Activated CD4-positive, alpha-beta memory T cell treated with anti-CD3 and anti-CD28 coated beads for 36 hours (primary cell): ENCODE results near the gene KCTD10. TPM values are rescaled to one million over a fixed set of nuclear protein-coding genes. Genes with fewer than 3 reads are reported as not detected.

ENCODE experiments used
- CTCF ChIA-PET: fragments of 350-600 bp; sonication (Branson Sonifier 250); formaldehyde crosslinking; loops from one replicate; lab custom pipeline; 2021; ENCODE audit warnings: antibody characterized with exemption, inconsistent platforms; lab: Charles Lee
- POLR2A ChIA-PET: fragments of 350-600 bp; sonication (Branson Sonifier 250); formaldehyde crosslinking; loops from one replicate; lab custom pipeline; 2021; ENCODE audit warnings: antibody characterized with exemption; lab: Charles Lee
- DNase-seq: peaks from one replicate; pipeline ENCODE4 v3.0.0-alpha.2; 2020
- H3K27ac Mint-ChIP-seq: one replicate; pipeline ENCODE4 v1.8.0; 2021; ENCODE audit warnings: mixed read lengths
- H3K27me3 Mint-ChIP-seq: one replicate; pipeline ENCODE4 v1.8.0; 2021; ENCODE audit warnings: mixed read lengths
- H3K36me3 Mint-ChIP-seq: one replicate; pipeline ENCODE4 v1.8.0; 2021; ENCODE audit warnings: mixed read lengths
- H3K4me1 Mint-ChIP-seq: one replicate; pipeline ENCODE4 v1.8.0; 2021; ENCODE audit warnings: low read depth, mixed read lengths
- H3K4me3 Mint-ChIP-seq: one replicate; pipeline ENCODE4 v1.8.0; 2021; ENCODE audit warnings: mild to moderate bottlenecking, mixed read lengths
- H3K9me3 Mint-ChIP-seq: one replicate; pipeline ENCODE4 v1.8.0; 2021; ENCODE audit warnings: mixed read lengths
- intact Hi-C: fragments of 100-400 bp; cut with micrococcal nuclease; formaldehyde crosslinking; loops from one replicate; pipeline ENCODE4 v1.15.1; 2023
- total RNA-seq, 2 experiments: library from RNA; stranded (reverse); gene quantifications; one replicate each; pipeline ENCODE4 v1.2.3, GENCODE V29; 2021

The KCTD10 gene
- total RNA-seq, 2 experiments from 2014 or later: 36.2 to 40.3 TPM

DNA sequence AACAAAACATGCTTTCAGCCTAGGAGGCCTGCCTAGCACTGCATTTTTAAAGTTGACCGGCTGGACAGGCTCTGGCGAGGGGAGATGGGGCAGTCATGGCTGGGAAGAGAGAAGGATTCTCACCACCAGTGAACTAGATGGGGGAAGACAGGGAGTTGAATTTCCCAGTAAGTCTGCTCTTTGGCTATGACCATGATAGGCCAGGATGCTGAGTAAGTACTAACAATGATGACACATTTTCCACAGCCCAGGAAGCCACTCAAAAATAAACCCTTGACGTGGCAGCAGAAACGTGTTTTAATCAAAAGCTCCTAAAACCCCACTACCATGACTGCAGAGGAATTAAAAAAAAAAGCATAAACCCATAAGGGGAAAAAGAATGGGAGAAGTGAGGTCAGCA, 19.0 kb downstream of the KCTD10 start:
- Mint-ChIP-seq H3K4me1 (peaks cover 17% of the 10 kb centered on the region), H3K9me3 (no peaks in the 10 kb centered on the region), H3K27ac (peak overlapping the region; percentile 69), H3K27me3 (no peaks in the 10 kb centered on the region), H3K4me3 (no peak overlapping the region), H3K36me3 (peaks cover 25% of the 10 kb centered on the region)
- intact Hi-C loops: no loop called here
- peak; percentile 20 for DNase-seq
- POLR2A ChIA-PET: no interaction called here
- CTCF ChIA-PET: interaction anchor here (1.1 to 1.3 kb wide), 2 partner anchors 25 to 27 kb away, joined by 3 to 5 read pairs; no protein-coding TSS in a partner anchor

DNA sequence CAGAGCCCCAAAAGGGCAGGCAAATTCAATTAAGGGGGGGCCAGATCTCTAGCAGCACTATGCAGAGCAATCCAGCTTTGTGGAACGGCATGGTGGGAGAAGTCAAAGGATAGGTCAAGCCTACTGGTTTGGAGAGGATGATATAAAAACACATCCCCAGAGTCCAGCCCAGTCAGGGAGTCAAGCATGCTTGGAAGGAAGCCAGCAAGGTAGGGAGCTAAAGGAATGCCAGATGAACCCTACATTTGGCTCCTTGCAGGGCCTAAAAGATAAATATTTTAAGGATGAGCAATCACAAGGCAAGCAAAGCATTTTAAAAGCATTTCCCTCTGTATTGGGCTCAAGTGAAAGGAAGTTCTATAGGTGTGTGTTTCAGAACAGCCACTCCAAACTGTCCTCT, 21.4 kb downstream of the KCTD10 start:
- intact Hi-C loops: no loop called here
- no peaks in the 10 kb centered on the region for H3K9me3 Mint-ChIP-seq
- ChIA-PET POLR2A (interaction anchor here (0.7 kb wide), 1 partner anchor 69 kb away, joined by 5 read pairs; no protein-coding TSS in a partner anchor), CTCF (no interaction called here)
- no peak overlapping the region for H3K4me3 Mint-ChIP-seq
- DNase-seq: no peak
- no peak overlapping the region for H3K27ac Mint-ChIP-seq
- peaks cover 31% of the 10 kb centered on the region for H3K36me3 Mint-ChIP-seq
- H3K4me1 Mint-ChIP-seq: peaks cover 9% of the 10 kb centered on the region
- no peaks in the 10 kb centered on the region for H3K27me3 Mint-ChIP-seq

DNA sequence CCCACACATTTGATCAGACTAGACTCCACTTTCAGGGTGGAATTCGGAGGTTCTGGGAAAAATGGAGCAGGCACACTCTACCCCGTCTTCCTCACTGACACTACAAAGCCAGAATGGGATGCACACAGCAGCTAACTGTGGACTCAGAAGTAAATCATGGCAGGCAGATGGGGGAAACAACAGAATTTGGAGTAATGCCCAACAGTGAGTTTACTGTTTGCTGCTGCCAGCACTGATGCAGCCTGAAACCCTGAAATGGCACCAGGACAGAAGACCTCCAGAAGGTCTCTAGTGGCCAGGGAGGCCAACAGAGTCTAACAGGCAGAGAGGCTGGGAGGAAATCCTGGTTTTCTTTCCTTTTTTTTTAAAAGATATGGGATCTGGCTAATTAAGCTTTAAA, 24.6 kb downstream of the KCTD10 start:
- H3K27me3 Mint-ChIP-seq: no peaks in the 10 kb centered on the region
- no peak for DNase-seq
- intact Hi-C loops: no loop called here
- no peaks in the 10 kb centered on the region for H3K4me1 Mint-ChIP-seq
- no peak overlapping the region for H3K4me3 Mint-ChIP-seq
- H3K9me3 Mint-ChIP-seq: no peaks in the 10 kb centered on the region
- CTCF ChIA-PET: interaction anchor here (0.8 kb wide), 1 partner anchor 24 kb away, joined by 3 read pairs; no protein-coding TSS in a partner anchor
- H3K27ac Mint-ChIP-seq: no peak overlapping the region
- POLR2A ChIA-PET: no interaction called here
- peaks cover 27% of the 10 kb centered on the region for H3K36me3 Mint-ChIP-seq

DNA sequence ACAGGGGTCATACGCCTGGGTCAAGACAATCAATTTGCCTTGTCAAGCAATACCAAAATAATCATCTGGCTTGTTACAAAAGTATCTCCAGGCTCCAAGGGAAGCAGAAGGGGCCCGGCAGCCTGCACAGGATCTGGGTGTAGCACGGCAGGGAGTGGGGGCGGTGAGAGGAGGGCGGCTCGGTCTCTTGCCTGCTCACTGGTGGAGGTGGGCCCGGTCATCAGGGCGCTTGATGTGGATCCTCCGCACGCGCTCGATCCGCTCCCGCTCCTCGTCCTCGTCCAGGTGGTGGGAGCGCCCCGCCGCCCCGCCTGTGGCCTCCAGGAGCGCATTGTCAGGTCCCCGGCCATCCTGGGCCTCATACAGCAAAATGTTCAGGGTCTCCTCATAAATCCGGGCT, 25.7 kb downstream of the KCTD10 start:
- Mint-ChIP-seq H3K36me3 (peaks cover 20% of the 10 kb centered on the region), H3K27me3 (no peaks in the 10 kb centered on the region), H3K4me1 (no peaks in the 10 kb centered on the region), H3K27ac (no peak overlapping the region), H3K4me3 (no peak overlapping the region), H3K9me3 (no peaks in the 10 kb centered on the region)
- intact Hi-C loops: no loop called here
- CTCF ChIA-PET: interaction anchor here (1.8 kb wide), 1 partner anchor 18 kb away, joined by 8 read pairs; no protein-coding TSS in a partner anchor
- POLR2A ChIA-PET: no interaction called here
- DNase-seq: no peak

DNA sequence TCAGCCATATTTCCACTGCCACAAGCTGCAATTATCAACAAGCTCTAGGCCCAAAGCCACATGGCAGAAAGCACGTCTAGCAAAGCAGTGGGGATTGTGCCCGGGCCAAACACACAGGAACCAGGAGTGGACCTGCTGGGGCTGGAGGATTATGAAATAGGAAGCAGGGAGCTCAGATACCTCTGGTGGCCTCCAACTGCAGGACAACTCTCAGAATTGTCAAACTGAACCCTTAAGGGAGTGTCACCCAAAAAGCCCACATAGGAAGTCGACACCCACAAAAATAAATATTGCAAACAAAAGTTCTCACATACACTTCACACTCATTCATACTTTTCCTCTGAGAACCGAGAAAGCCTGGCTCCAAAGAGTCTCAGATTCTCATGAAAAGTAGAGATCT, 26.1 kb downstream of the KCTD10 start:
- H3K4me3 Mint-ChIP-seq: no peak overlapping the region
- ChIA-PET CTCF (interaction anchor here (1.8 kb wide), 1 partner anchor 18 kb away, joined by 8 read pairs; no protein-coding TSS in a partner anchor), POLR2A (no interaction called here)

DNA sequence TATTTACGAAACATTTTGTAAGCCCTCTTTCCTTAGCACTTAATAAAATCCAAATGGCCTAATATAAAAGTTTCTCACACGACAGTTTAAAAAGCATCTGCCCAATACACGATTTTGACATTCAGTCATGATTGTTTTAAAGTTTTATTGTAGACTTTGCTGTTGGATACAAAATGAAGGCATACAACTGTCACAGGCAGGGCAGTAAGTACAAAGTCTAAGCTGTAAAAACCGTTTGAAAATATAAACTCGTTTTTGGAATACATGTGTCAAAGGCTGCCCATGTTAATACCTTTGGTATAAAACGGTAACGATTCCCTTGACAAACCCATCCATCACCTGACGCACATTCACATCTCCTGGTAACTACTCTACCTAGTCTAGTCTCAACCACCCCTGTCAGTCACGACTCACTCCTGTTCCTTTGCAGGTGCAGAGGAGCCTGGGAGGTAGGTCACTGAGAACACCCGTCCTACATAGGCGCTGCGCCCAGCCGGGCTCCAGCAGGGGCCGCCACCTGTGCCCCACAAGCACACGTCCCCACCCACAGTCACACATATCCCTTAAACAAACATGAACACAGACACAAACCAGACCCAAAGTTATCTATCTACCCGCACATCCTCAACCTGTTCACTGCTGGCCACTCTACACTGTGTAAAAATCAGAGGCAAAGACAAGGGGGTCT, 27.1 kb downstream of the KCTD10 start:
- ChIA-PET POLR2A (no interaction called here), CTCF (interaction anchor here (1.0 to 1.8 kb wide), 2 partner anchors 17 to 148 kb away, joined by 3 to 8 read pairs; no protein-coding TSS in a partner anchor)
- intact Hi-C loops: no loop called here
- Mint-ChIP-seq H3K27ac (no peak overlapping the region), H3K9me3 (no peaks in the 10 kb centered on the region), H3K27me3 (no peaks in the 10 kb centered on the region), H3K4me3 (no peak overlapping the region), H3K36me3 (peaks cover 19% of the 10 kb centered on the region), H3K4me1 (no peaks in the 10 kb centered on the region)
- DNase-seq: no peak

More for the DNA sequence above, 26.1 kb downstream of the KCTD10 start:
- peaks cover 22% of the 10 kb centered on the region for H3K36me3 Mint-ChIP-seq
- H3K4me1 Mint-ChIP-seq: no peaks in the 10 kb centered on the region
- no peak overlapping the region for H3K27ac Mint-ChIP-seq
- no peaks in the 10 kb centered on the region for H3K27me3 Mint-ChIP-seq
- no peak for DNase-seq
- no peaks in the 10 kb centered on the region for H3K9me3 Mint-ChIP-seq
- intact Hi-C loops: no loop called here

DNA sequence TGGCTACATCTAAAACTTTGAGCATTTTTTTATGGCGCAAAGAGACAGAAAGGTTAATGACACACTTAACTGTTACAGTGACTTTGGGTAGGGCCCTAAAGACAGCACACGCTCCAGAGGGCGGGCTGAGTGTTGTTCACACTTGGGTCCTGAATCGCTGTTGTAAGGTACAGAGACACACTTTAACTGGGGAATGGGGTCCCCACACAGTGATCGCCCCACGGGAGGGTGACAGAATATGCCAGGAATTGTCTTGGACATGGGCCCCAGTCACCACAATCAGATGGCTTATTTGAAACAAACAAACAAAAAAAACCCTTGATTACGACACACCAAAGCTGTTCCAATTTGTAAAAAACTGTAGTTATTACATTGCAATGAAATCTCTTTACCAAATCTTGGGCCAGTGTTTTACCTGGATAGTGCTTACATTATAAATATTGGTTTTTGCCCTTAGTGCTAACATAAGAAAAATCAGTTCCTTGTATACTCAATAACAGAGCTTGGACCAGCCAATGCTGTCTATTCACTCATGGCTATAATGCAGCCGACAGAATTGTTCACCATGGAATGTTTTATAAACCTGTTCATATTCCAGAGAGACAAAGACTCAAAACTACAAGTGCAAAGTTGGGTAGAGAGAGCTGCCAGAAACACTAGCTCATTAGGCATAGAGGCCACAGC, 28.3 kb downstream of the KCTD10 start:
- ChIA-PET POLR2A (no interaction called here), CTCF (interaction anchor here (1.0 to 1.2 kb wide), 3 partner anchors 15 to 147 kb away, joined by 3 to 6 read pairs (median 5); no protein-coding TSS in a partner anchor)
- intact Hi-C loops: no loop called here
- no peaks in the 10 kb centered on the region for H3K27me3 Mint-ChIP-seq
- H3K27ac Mint-ChIP-seq: no peak overlapping the region
- H3K36me3 Mint-ChIP-seq: peaks cover 16% of the 10 kb centered on the region
- no peaks in the 10 kb centered on the region for H3K4me1 Mint-ChIP-seq
- H3K9me3 Mint-ChIP-seq: no peaks in the 10 kb centered on the region
- no peak for DNase-seq
- H3K4me3 Mint-ChIP-seq: no peak overlapping the region

DNA sequence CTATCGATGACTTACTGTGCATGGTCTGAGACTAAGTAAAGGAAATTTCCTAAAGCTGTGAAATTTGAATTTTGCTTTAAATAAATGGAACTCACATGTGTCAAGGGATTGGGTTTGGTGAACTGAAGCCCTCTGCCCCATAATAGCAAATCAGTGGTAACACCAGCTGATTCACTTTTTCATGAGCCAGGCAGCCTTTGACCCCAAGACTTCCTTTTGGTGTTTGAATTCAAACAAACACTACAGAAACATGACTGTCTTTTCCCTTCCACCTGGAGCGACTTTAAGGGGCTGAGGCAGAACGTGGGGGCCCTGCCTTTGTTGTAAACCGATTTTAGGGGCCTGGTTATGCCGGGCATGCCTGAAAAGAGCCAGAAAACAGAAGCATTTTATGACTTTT, 28.8 kb downstream of the KCTD10 start:
- intact Hi-C loops: no loop called here
- Mint-ChIP-seq H3K4me3 (no peak overlapping the region), H3K36me3 (peaks cover 11% of the 10 kb centered on the region), H3K4me1 (no peaks in the 10 kb centered on the region), H3K9me3 (no peaks in the 10 kb centered on the region), H3K27me3 (no peaks in the 10 kb centered on the region), H3K27ac (no peak overlapping the region)
- CTCF ChIA-PET: interaction anchor here (1.2 to 2.8 kb wide), 3 partner anchors 14 to 20 kb away, joined by 5 to 7 read pairs (median 6); no protein-coding TSS in a partner anchor
- no peak for DNase-seq
- POLR2A ChIA-PET: no interaction called here

DNA sequence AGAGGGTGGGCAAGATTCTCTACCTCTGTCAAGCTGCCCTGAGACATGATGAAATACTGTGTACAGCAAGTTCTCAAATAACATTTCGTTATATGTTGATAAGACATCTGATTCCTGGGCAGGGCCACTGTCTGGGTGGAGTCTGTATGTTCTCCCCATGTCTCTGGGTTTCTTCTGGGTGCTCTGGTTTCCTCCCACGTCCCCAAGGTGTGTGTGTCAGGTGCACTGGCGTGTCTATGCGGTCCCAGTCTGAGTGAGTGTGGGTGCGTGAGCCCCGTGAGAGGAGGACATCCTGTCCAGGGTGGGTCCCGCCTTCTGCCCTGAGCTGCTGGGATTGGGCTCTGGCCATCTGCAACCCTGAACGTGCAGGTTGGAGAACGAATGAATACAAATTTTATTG, 29.6 kb downstream of the KCTD10 start:
- no peak for DNase-seq
- Mint-ChIP-seq H3K4me3 (no peak overlapping the region), H3K27ac (no peak overlapping the region), H3K9me3 (no peaks in the 10 kb centered on the region), H3K27me3 (no peaks in the 10 kb centered on the region), H3K4me1 (no peaks in the 10 kb centered on the region), H3K36me3 (peaks cover 11% of the 10 kb centered on the region)
- POLR2A ChIA-PET: no interaction called here
- intact Hi-C loops: no loop called here
- CTCF ChIA-PET: interaction anchor here (1.4 to 2.8 kb wide), 2 partner anchors 15 to 19 kb away, joined by 5 to 7 read pairs; no protein-coding TSS in a partner anchor

DNA sequence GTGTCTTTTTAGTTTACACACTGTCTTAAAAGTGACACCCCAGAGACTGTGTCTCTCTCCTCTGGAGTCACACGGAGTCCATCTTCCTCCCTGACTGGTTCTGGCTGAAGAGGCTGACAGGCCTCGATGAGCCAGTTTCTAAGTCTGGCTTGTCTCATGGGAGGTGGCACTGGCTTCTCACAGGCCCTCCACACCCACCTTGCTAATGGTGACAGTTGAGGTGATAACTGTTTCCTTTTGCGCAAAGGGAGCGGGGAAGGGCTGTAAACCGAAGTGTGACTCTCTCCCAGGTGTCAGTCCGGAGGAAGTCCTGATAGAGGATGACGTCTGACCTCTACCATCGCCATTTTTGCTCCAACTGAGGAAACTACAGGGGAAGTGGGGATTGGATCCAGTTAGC, 30.2 kb downstream of the KCTD10 start:
- H3K27me3 Mint-ChIP-seq: no peaks in the 10 kb centered on the region
- peaks cover 10% of the 10 kb centered on the region for H3K36me3 Mint-ChIP-seq
- no peak overlapping the region for H3K4me3 Mint-ChIP-seq
- DNase-seq: no peak
- CTCF ChIA-PET: interaction anchor here (1.4 to 2.8 kb wide), 2 partner anchors 14 to 19 kb away, joined by 5 to 7 read pairs; no protein-coding TSS in a partner anchor
- no peaks in the 10 kb centered on the region for H3K9me3 Mint-ChIP-seq
- no peak overlapping the region for H3K27ac Mint-ChIP-seq
- POLR2A ChIA-PET: no interaction called here
- no peaks in the 10 kb centered on the region for H3K4me1 Mint-ChIP-seq
- intact Hi-C loops: no loop called here

DNA sequence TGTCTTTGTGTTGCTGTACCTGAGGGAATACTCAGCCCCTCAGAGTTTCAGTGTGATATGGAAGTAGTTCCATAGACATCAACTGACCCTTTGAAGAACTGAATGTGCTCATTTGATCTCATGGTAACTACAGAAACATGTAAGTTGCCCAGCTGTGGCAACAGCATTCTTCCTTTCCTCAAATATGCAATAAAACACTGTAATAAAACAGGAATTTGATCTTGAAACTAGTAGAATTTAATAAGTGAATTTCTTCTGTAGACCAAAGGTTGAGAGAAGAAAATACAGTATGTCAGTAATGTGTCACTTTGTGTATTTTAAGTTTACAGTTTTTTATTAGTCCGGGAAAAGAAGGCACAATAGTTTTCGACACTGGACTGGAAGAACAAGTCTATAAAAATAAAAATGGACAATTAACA, 31.9 kb downstream of the KCTD10 start:
- no peaks in the 10 kb centered on the region for H3K9me3 Mint-ChIP-seq
- ChIA-PET CTCF (interaction anchor here (0.6 to 1.1 kb wide), 2 partner anchors 12 to 408 kb away, joined by 3 read pairs; no protein-coding TSS in a partner anchor), POLR2A (no interaction called here)
- peaks cover 8% of the 10 kb centered on the region for H3K36me3 Mint-ChIP-seq
- no peaks in the 10 kb centered on the region for H3K4me1 Mint-ChIP-seq
- H3K4me3 Mint-ChIP-seq: no peak overlapping the region
- DNase-seq: no peak
- H3K27ac Mint-ChIP-seq: no peak overlapping the region
- intact Hi-C loops: no loop called here
- H3K27me3 Mint-ChIP-seq: no peaks in the 10 kb centered on the region

DNA sequence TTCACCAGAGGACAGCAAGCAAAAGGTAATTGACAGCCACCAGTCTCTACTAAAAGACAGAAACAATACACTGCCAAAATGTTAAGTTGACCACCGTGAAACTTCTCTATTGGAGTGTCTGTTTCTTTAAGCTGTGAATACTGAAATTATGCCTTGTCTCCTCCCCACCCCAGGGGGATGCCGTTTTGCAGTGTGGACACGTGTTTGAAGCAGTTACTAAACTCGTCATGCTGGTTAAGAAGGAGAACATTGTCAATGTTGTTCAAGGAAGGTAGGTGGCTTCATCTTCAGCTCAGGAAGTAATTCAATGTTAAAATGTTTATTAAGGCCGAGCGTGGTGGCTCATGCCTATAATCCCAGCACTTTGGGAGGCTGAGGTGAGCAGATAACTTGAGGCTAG, 32.8 kb downstream of the KCTD10 start:
- no peak for DNase-seq
- peaks cover 7% of the 10 kb centered on the region for H3K36me3 Mint-ChIP-seq
- ChIA-PET POLR2A (no interaction called here), CTCF (interaction anchor here (0.6 to 2.1 kb wide), 3 partner anchors 9 to 529 kb away, joined by 3 to 14 read pairs (median 3); no protein-coding TSS in a partner anchor)
- intact Hi-C loops: no loop called here
- H3K9me3 Mint-ChIP-seq: no peaks in the 10 kb centered on the region
- no peaks in the 10 kb centered on the region for H3K27me3 Mint-ChIP-seq
- H3K4me3 Mint-ChIP-seq: no peak overlapping the region
- H3K27ac Mint-ChIP-seq: no peak overlapping the region
- no peaks in the 10 kb centered on the region for H3K4me1 Mint-ChIP-seq
